Measurements from ENCODE around the gene ZP2. TPM values are rescaled to one million over a fixed set of nuclear protein-coding genes. Genes with fewer than 3 reads are reported as not detected.

The ZP2 gene
- total RNA-seq, 1 experiment from 2014 or later, result not detected

DNA sequence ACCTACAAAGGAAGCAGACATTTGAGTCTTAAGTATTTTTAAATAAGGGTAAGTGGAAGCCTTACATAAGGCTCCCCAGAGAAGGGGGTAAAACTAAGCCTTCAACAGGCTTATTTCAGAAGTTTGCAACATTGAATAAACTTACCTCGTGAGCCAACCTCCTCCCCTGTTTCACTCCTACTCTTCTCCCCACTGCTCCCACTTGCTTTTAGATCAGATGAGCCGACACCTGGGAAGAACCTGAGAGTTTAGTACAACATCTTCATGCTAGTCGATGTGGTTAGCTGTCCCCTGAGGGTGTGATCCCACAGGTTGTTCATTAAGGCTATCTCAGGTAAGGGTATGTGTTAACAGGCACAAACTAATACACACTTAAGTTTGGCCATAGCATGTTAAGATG is 13.8 kb downstream of the ZP2 start:
- Histone ChIP-seq H3K14ac (ENCODE audit: insufficient read depth, low read length) (no peak overlapping the region), H3K9me3 (ENCODE audit: control insufficient read depth, low read depth, low read length) (no peaks in the 10 kb centered on the region), H2BK15ac (ENCODE audit: low read depth, low read length) (no peak overlapping the region), H2BK5ac (ENCODE audit: insufficient read length, low read length) (no peak overlapping the region), H2AFZ (ENCODE audit: low read length) (no peak overlapping the region), H4K5ac (ENCODE audit: insufficient read length, low read depth, low read length) (no peak overlapping the region), H2AK5ac (ENCODE audit: insufficient read length, low read length) (no peak overlapping the region), H3K4me1 (ENCODE audit: insufficient read depth, low read length) (no peaks in the 10 kb centered on the region), H4K20me1 (ENCODE audit: control insufficient read depth, insufficient read depth, insufficient read length) (no peaks in the 10 kb centered on the region), H2BK20ac (ENCODE audit: low read depth, low read length, poor library complexity, severe bottlenecking) (no peak overlapping the region), H3K27ac (ENCODE audit: insufficient read length, low read depth, low read length) (no peak overlapping the region), H4K91ac (ENCODE audit: insufficient read length, low read depth, low read length) (no peak overlapping the region), H3K18ac (ENCODE audit: insufficient read length, low read depth, low read length) (no peak overlapping the region), H3K4ac (ENCODE audit: low read depth, low read length) (no peak overlapping the region), H3K23me2 (ENCODE audit: insufficient read length, low read depth, low read length, poor library complexity, severe bottlenecking) (no peaks in the 10 kb centered on the region), H2BK12ac (ENCODE audit: insufficient read length, low read depth, low read length) (no peak overlapping the region), H3K23ac (ENCODE audit: insufficient read length, low read depth, low read length) (no peak overlapping the region), H3K9ac (ENCODE audit: extremely low read depth, insufficient read length, low read length) (no peak overlapping the region), H3K79me1 (ENCODE audit: insufficient read depth, low read depth, low read length, poor library complexity, severe bottlenecking) (no peaks in the 10 kb centered on the region), H3K27me3 (ENCODE audit: insufficient read depth, low read length) (no peaks in the 10 kb centered on the region), H3K79me2 (ENCODE audit: insufficient read depth, low read length) (no peaks in the 10 kb centered on the region), H2BK120ac (ENCODE audit: low read depth, low read length, poor library complexity, severe bottlenecking) (no peak overlapping the region), H3T11ph (ENCODE audit: low read length) (no peak overlapping the region), H4K8ac (replicated peaks; ENCODE audit: insufficient read length, low read depth, low read length) (no peak overlapping the region), H3K4me2 (ENCODE audit: insufficient read depth, insufficient read length, low read length) (no peak overlapping the region), H3K56ac (ENCODE audit: insufficient read length, low read depth, low read length) (no peak overlapping the region)
- H3K4me3 Mint-ChIP-seq, result no peak overlapping the region
- H3K27me3 Mint-ChIP-seq (ENCODE audit: low read depth), result peaks cover 3% of the 10 kb centered on the region
- TF ChIP-seq, protein P1, sequence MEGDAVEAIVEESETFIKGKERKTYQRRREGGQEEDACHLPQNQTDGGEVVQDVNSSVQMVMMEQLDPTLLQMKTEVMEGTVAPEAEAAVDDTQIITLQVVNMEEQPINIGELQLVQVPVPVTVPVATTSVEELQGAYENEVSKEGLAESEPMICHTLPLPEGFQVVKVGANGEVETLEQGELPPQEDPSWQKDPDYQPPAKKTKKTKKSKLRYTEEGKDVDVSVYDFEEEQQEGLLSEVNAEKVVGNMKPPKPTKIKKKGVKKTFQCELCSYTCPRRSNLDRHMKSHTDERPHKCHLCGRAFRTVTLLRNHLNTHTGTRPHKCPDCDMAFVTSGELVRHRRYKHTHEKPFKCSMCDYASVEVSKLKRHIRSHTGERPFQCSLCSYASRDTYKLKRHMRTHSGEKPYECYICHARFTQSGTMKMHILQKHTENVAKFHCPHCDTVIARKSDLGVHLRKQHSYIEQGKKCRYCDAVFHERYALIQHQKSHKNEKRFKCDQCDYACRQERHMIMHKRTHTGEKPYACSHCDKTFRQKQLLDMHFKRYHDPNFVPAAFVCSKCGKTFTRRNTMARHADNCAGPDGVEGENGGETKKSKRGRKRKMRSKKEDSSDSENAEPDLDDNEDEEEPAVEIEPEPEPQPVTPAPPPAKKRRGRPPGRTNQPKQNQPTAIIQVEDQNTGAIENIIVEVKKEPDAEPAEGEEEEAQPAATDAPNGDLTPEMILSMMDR (conservative IDR thresholded peaks at IDR 0.05), result no peak
- H3K36me3 Mint-ChIP-seq (ENCODE audit: insufficient read depth in 1 of 3, low read depth in 3 of 3), result no peaks in the 10 kb centered on the region
- DNase-seq, result no peak
- WGBS (ENCODE audit: extremely low coverage, insufficient read length, low lambda C conversion rate), result no CpG with 5 or more reads among the region's 3 CpGs
- peaks cover 0 to 3% of the 10 kb centered on the region in 2 experiments; a peak in 1 of 4 replicates for H3K4me1 Mint-ChIP-seq
- H3K27ac Mint-ChIP-seq, result no peak overlapping the region
- H3K9me3 Mint-ChIP-seq, result no peaks in the 10 kb centered on the region
